Stimulated activated CD8-positive, alpha-beta memory T cell treated with anti-CD3 and anti-CD28 coated beads, Interleukin-12 subunit alpha, Interleukin-12 subunit beta, amount 100 ng/mL, for 1 hour (primary cell): ENCODE data around the gene ZXDB.
"Not testable (repeated sequence)": the region's sequence is repeated elsewhere in the genome, so short reads cannot be mapped to it uniquely, and the experiment has no call there.

ENCODE experiments used
- DNase-seq: peaks from one replicate; pipeline ENCODE4 v3.0.0-alpha.2; 2020; ENCODE audit warnings: low read depth

ZXDB gene

DNA sequence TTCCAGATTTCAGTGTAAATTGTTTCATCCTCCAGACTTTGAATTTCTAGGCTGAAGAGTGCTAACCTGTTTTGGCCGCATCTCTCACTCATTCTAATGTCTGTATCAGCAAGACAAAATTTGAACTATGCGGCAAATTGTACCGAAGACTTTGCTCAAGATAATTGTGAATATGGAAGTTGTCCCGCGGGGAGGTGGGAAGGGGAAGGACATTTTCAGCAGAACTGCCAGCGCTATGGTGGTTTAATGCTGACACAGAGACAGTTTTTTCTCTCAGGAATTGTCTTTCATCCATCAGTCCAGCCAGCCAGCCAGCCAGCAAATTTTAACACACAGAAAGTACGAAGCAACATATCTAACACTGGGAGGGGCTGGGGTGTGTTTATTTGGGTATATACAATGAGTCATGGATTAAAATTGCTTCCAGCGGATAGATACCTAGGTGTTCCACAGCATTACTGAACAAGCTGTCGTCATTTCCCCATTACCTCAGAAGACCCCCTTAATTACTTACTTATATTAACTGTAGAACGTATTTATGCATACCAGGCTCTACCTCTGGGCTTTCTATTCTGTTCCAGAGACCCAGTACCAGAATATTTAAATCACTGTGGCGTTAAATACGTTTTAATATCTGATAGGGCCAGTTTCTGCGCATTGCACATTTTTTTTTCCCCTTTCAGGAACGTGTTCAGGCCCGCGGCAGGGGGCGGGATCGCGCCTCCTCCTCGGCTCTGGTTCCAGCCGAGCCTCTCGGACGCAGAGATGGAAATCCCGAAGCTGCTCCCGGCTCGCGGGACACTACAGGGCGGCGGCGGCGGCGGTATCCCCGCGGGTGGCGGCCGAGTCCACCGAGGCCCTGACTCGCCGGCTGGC is at the start of gene ZXDB:
Gene ZXDB, plus strand, starts transcription at position 728 of the 876 bp plus-strand sequence. Its CDS starts 38 bp downstream, at position 766.
- DNase-seq = not testable (repeated sequence)

DNA sequence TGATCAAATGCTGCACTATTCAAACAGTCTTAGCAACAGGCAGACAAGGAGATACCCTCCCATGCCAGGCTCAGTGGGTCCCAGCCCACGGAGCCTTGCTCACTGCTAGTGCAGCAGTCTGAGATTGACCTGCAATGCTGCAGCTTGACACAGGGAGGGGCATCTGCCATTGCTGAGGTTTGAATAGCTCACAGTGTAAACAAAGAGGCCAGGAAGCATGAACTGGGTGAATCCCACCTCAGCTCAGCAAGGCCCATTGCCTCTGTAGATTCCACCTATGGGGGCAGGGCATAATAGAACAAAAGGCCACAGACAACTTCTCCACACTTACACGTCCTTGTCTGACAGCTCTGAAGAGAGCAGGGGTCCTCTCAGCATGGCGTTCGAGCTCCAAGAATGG is 26.6 kb upstream of the ZXDB start:
- DNase-seq = no peak

DNA sequence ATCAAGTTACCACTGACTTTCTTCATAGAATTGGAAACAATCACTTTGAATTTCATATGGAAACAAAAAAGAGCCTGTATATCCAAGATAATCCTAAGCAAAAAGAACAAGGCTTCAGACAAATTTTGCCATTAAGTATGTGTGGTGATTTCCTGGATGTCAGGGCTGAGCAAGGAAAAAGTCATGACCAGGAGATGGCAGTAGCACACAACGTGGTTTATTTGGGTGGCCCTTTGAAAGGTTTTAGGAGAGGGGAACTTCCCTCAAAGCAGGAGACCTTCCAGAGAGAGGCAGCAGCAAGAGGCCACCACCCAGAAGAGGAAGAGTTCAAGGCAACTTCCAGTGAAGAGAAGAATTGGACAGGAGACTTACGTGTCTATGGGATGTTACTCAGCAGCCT is 18.1 kb upstream of the ZXDB start:
- no peak for DNase-seq

DNA sequence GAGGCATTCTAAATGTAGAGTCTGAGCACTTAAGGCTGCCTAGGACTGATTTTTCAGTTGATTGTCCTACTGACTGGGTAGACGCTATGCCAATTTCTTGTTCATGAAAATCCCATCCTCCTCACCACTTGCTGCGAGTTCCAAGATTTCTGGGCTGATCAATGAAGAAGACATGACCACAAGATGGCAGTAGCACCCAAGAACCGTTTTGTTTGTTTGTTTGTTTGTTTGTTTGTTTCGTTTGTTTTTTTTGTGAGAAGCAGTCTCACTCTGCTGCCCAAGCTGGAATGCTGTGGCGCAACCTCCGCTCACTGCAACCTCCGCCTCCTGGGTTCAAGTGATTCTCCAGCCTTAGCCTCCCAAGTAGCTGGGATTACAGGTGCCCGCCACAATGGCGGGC is 8.9 kb upstream of the ZXDB start:
- DNase-seq = not testable (repeated sequence)

DNA sequence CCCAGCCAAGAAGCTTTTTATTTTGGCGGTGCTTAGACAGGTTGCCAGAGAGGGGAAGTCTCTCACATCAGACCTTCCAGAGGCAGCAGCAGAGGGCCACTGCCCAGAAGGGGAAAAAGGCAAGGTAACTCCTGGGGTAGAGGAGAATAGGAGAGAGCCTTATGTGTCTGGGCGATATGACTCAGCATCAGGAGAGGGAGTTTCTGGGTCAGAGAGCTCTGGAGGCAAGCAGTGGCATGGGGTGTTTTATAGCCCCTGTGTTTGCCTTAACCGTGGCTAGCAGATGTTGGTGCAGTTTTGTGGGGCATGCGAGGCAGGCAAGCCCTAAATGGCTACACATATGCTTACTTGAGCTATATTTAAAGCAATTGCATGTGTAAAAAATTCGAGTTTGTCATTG is 8.3 kb upstream of the ZXDB start:
- no peak for DNase-seq

DNA sequence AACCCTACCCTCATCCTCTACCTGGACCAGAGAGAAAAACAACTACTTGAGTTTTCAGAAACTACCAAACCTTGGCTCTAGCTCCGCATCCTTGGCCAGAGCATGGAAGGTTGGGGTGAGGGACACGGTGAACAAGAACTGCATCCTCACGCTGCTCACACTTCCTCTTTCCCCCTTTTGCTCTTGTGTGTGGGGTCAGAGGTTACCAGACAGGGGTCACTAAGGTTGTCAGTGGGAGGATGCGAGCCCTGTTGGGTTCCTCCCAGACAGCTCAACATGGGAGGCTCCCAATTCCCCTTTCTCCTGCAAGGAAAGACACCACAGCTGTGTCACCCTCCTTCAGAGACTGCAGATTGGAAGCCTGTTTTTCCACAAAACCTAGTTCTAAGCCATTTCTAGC is 5.5 kb upstream of the ZXDB start:
- no peak for DNase-seq

DNA sequence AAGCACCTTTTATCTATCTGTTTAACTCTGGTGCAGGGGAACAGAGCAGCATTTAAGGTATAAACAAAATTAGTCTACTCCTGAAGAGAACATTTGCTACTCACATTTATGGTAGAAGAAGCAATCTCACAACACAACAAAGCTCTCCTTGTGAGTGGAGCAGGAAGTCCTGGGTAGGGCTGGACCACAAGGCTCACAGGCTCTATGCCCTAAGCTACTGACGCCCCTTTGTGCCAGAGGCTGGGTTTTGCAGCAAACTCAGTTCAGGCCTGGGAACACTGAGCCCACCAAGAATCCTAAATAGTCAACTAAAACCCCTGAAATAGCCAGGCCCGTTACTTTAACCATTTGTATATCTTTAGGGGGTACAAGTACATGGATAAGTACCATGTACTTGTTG is 4.7 kb upstream of the ZXDB start:
- no peak for DNase-seq

DNA sequence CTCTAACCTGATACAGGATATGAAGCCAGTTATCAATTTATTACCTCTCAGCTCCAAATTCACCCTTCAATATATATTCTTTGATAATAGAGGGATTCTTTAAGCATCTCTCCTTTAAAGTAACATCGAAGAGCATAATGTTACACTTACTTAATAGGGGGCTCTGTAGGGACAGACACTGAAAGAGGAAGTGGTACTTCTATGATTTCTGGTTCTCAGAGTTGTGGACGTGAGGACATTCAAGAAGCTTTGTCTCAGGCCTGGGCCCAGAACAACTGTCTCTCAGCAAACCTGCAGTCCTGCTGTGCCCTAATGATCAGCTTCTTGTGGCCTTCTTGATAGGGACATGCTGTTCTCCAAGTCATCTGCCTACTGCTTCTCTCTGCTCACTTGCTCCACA is 4.2 kb upstream of the ZXDB start:
- DNase-seq = no peak

DNA sequence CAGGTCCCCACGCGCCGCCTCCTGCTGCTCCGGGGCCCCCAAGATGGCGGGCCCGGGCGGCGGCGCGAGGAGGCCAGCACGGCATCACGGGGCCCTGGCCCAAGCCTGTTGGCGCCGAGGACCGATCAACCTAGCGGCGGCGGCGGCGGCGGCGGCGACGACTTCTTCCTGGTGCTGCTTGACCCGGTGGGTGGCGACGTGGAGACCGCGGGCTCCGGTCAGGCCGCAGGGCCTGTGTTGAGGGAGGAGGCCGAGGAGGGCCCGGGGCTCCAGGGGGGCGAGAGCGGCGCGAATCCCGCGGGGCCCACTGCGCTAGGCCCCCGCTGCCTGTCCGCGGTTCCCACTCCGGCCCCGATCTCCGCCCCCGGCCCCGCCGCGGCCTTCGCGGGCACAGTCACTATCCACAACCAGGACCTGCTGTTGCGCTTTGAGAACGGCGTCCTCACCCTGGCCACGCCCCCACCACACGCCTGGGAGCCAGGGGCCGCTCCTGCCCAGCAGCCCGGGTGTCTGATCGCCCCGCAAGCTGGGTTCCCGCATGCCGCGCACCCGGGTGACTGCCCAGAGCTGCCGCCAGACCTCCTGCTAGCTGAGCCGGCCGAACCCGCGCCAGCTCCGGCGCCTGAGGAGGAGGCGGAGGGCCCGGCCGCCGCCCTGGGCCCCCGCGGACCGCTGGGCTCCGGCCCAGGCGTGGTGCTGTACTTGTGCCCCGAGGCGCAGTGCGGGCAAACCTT is 516 bp downstream of the ZXDB start:
- DNase-seq = not testable (repeated sequence)

DNA sequence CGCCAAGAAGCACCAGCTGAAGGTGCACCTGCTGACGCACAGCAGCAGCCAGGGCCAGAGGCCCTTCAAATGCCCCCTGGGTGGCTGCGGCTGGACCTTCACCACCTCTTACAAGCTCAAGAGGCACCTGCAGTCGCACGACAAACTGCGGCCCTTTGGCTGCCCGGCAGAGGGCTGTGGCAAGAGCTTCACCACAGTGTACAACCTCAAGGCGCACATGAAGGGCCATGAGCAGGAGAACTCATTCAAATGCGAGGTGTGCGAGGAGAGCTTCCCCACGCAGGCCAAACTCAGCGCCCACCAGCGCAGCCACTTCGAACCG is 1.0 kb downstream of the ZXDB start:
- DNase-seq = not testable (repeated sequence)

DNA sequence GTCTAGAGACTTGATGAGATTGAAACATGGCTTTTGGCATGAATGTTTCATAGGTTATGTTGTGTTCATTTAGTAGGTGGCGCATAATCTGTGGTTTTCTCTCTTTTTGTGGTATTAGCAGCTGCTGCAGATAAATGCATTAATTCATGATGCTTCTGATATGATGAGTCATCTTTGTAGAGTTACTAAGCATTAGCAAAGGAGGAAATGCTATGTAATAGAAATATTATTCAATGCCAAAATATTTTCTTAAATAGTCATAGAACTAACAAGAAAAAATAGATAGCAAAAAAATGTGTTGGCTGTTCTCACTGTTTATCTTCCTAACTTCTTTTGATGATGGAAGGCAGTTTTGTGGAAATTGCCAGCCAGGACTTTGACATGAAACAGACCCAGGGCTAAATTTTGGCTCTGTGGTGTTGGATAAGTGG is 3.6 kb downstream of the ZXDB start:
- no peak for DNase-seq

DNA sequence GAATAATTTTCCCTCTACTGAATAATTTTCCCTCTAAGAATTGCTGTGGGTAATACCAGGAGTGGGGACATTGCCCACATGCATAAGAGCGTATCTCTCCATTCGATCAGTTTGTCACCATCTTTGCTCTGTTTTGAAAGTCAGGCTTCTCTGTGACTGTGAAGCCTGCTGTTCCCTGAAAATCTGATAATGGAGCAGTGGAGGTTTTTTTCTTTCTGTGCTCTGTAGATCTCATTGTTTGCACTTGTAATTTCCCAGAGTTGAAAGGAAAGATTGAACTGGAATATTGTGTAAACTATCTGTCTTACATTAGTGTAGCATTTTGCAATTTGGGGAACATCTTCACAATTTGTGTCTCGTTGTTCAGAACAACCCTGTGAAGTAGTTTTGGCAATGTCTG is 4.3 kb downstream of the ZXDB start:
- no peak for DNase-seq

DNA sequence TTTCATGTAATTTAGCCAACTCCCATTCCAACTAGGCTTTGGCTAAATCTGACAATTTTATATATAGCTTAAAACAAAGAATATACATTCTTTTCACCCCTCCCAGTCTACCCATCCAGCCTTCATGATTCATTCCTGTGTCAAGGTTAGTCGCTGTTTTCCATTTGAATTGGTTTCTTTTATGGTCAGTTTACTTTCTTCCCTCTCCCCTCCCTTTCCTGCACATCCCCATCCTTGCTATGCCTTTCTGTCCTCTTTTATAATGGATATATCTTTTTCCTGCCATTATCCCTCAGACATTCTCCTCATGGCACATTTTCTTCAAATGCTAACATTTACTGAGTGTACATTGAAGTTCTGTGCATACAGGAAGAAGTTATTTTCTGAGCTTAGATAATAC is 4.7 kb downstream of the ZXDB start:
- no peak for DNase-seq

DNA sequence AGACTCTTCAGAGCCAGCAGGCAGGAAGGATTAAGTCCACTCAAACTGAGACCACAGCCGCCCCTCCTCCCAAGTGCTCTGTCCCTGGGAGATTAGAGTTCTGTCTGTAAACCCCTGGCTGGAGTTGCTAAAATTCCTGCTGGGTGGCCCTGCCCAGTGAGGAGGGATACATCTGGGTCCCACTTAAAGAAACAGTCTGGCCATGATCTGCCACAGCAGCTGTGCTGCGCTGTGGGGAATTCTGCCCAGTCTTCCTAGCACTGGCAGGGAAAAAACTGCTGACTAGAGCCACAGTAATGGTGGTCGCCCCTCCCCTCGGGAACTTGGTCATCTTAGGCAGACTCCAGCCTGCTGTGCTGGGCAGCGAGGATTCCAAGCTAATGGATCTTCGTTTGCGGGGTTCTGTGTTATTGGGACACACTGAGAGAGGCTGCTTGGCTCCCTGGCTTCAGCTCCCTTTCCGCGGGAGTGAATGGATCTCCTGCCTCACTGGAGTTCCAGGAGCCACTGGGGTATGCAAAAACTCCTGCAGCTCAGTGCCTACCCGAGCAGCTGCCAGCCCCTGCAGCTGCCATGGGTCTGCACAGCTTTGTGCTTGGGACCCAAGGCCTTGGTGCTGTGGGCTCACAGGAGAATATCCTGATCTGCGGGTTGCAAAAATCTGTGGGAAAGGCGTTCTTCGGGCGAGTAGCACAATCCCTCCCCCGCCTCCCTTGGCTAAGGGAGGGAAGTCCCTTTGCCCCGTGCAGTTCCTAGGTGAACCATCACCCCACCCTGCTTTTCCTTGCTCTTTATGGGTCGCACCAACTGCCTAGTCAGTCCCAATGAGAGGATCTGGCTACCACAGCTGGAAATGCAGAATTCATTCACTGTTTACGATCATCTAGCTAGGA is 15.7 kb downstream of the ZXDB start:
- no peak for DNase-seq

DNA sequence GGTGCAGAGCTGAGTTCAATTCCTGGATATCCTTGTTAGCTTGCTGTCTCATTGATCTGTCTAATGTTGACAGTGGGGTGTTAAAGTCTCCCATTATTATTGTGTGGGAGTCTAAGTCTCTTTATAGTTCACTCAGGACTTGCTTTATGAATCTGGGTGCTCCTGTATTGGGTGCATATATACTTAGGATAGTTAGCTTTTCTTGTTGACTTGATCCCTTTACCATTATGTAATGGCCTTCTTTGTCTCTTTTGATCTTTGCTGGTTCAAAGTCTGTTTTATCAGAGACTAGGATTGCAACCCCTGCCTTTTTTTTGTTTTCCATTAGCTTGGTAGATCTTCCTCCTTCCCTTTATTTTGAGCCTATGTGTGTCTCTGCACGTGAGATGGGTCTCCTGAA is 21.5 kb downstream of the ZXDB start:
- DNase-seq = not testable (repeated sequence)

DNA sequence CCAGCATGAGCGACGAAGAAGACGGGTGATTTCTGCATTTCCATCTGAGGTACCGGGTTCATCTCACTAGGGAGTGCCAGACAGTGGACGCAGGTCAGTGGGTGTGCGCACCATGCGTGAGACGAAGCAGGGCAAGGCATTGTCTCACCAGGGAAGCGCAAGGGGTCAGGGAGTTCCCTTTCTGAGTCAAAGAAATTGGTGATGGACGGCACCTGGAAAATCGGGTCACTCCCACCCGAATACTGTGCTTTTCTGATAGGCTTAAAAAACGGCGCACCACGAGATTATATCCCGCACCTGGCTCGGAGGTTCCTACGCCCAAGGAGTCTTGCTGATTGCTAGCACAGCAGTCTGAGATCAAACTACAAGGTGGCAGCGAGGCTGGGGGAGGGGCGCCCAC is 37.6 kb downstream of the ZXDB start:
- not testable (repeated sequence) for DNase-seq

DNA sequence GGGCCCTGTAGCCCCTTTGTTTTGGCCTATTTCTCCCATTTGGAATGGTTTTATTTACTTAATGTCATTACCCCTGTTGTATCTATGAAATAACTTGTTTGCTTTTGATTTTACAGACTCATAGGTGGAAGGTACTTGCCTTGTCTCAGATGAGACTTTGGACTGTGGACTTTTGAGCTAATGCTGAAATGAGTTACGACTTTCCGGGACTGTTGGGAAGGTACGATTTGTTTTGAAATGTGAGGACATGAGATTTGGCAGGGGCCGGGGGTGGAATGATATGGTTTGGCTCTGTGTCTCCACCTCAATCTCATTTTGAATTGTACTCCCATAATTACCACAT is 48.8 kb downstream of the ZXDB start:
- no peak for DNase-seq

DNA sequence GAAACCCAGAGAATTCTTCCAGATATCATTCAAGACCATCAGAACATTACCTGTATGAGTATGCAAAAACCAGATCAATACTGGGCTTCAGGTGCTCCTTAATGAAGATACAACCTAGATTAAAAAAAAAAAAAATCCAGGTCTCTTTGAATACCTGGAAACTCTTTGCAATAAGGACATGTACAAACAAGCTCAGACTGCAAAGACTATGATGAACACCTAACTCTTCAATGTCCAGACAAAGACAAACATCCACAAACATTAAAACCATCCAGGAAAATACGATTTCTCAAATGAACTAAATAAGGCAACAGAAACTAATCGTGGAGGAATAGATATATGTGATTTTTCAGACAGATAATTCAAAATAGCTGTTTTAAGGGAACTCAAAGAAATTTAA is 49.5 kb downstream of the ZXDB start:
- DNase-seq = no peak

DNA sequence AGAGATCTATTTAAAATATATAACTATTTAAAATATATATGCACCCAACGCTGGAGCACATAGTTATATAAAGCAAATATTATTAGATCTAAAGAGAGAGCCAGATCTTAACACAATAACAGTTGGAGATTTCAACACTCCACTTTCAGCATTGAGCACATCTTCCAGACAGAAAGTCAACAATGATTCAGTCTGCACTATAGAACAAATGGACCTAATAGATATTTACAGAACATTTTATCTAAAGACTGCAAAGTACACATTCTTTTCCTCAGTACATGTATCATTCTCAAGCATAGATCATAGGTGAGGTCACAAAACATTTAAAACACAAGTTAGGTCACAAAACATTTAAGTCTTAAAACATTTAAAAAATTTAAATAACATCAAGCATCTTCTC is 51.9 kb downstream of the ZXDB start:
- no peak for DNase-seq

DNA sequence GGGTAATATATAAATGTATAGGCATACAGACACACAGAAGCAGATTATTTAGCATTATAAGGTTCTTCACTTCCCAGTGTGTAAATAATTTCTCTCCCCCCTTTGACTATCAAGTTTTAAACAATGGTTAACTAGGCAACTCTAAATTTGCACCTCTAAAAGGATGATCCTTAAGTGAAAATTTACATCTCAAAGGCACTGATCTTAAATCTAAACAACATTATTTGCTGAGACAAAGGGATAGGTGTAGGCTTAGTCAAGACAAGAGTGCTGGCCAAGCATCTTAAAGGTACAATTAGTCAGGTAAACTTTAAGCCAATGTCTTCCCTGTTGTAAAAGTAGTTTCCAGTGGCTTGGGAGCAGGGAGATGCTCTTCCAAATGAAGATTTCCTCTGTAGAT is 55.2 kb downstream of the ZXDB start:
- DNase-seq = no peak
